Left hindlimb (tissue), 1 donor: ENCODE data around the gene CYP24A1.

Experiments
- DNase-seq: peaks from one replicate; pipeline ENCODE4 v3.0.0-alpha.2; 2018

Gene CYP24A1

GRCh38 chr20:54172856-54173652 is 732 bp downstream of the CYP24A1 start:
- no peak for DNase-seq

- no peak for DNase-seq
These were observed 1.3 kb downstream of the CYP24A1 start for GRCh38 chr20:54172532-54172855.

- no peak for DNase-seq
These were observed 2.8 kb downstream of the CYP24A1 start for GRCh38 chr20:54170963-54171362.

- no peak for DNase-seq
These were observed 3.7 kb downstream of the CYP24A1 start for GRCh38 chr20:54170026-54170471.

GRCh38 chr20:54168961-54169862 is 4.6 kb downstream of the CYP24A1 start:
- no peak for DNase-seq

GRCh38 chr20:54167909-54168872 is 5.6 kb downstream of the CYP24A1 start:
- no peak for DNase-seq

GRCh38 chr20:54166987-54167662 is 6.7 kb downstream of the CYP24A1 start:
- no peak for DNase-seq

GRCh38 chr20:54165803-54166202 is 8.0 kb downstream of the CYP24A1 start:
- DNase-seq, result no peak

- no peak for DNase-seq
These were observed 8.8 kb downstream of the CYP24A1 start for GRCh38 chr20:54165014-54165413.

- no peak for DNase-seq
These were observed 10.4 kb downstream of the CYP24A1 start for GRCh38 chr20:54163402-54163801.

GRCh38 chr20:54162378-54163009 is 11.3 kb downstream of the CYP24A1 start:
- no peak for DNase-seq

GRCh38 chr20:54161821-54162149 is 12.0 kb downstream of the CYP24A1 start:
- DNase-seq, result no peak

GRCh38 chr20:54161008-54161820 is 12.6 kb downstream of the CYP24A1 start:
- no peak for DNase-seq

- DNase-seq, result no peak
These were observed 13.4 kb downstream of the CYP24A1 start for GRCh38 chr20:54160065-54161007.

GRCh38 chr20:54158856-54159418 is 14.8 kb downstream of the CYP24A1 start:
- no peak for DNase-seq

GRCh38 chr20:54158226-54158625 is 15.6 kb downstream of the CYP24A1 start:
- DNase-seq, result no peak

- DNase-seq, result no peak
These were observed 16.6 kb downstream of the CYP24A1 start for GRCh38 chr20:54156981-54157835.

- no peak for DNase-seq
These were observed 17.3 kb downstream of the CYP24A1 start for GRCh38 chr20:54156522-54156921.
